A549 (cell line): ENCODE results near the gene SP5.

Experiments used
- CTCF ChIP-seq: fragments of >200 bp; sonication (Bioruptor Twin); formaldehyde crosslinking; IDR thresholded peaks from 3 replicates; pipeline ENCODE4 v1.5.1; 2016
- MAX ChIP-seq: IDR thresholded peaks from 2 replicates; pipeline ENCODE4 v1.6.1; 2012
- TF ChIP-seq, protein P1 (sequence below): fragments of 250-450 bp; sonication (Bioruptor Pico); IDR thresholded peaks from 2 replicates; pipeline ENCODE4 v1.5.0; 2021; ENCODE audit warnings: mild to moderate bottlenecking, moderate library complexity, borderline replicate concordance

DNA sequence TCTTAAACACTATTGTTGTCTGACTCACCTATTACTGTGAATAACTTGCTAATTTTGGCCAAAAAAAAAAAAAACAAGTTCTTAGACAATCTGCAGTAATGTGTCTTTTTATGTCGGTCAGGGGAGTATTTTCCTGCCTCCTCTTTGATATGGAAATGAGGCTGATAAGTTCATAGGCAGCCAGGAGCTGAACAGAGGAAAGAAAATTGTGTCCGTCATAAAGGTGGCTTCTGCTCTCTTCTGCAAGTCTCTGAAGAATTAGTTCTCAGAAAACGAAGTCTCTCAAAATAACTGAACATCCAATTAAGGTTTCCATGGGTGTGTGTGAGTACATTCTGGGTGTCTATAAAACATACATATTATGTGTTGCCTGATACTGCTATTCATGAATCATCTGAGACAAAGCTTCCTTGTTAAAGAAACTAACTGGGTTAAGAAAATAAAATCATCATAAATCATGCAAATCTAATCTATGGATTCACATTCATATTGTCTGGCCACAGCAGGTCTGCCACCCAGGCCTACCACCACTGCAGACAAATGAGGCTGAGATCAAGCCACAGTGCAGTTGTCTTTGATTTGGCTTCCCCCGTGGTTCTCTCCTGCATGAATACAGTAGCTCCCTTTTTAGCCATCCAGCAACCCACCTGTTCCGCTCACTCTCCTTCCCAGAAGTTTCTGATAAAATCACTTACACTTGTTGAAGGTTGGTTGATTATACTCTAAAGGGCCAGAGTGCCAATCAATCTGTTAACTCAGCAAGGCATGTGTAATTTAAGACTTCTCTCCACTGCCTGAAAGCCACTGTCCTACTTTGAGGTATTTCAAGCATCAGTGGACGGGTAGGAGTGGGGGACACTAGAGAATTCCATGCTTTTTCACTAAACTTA, 19.4 kb upstream of the SP5 start:
- TF ChIP-seq CTCF (no peak), MAX (no peak)
- TF ChIP-seq, protein P1, sequence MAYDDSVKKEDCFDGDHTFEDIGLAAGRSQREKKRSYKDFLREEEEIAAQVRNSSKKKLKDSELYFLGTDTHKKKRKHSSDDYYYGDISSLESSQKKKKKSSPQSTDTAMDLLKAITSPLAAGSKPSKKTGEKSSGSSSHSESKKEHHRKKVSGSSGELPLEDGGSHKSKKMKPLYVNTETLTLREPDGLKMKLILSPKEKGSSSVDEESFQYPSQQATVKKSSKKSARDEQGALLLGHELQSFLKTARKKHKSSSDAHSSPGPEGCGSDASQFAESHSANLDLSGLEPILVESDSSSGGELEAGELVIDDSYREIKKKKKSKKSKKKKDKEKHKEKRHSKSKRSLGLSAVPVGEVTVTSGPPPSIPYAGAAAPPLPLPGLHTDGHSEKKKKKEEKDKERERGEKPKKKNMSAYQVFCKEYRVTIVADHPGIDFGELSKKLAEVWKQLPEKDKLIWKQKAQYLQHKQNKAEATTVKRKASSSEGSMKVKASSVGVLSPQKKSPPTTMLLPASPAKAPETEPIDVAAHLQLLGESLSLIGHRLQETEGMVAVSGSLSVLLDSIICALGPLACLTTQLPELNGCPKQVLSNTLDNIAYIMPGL (CRISPR knock-in tag) = no peak
